Measurements from ENCODE around the gene PIP4K2B.

The PIP4K2B gene

GRCh38 chr17:38779965-38780752, 19.2 kb downstream of the PIP4K2B start:
- no peak for DNase-seq (ENCODE audit: low read depth)

GRCh38 chr17:38777641-38778250, 21.6 kb downstream of the PIP4K2B start:
- no peak for DNase-seq (ENCODE audit: low read depth)

GRCh38 chr17:38773258-38773657, 26.1 kb downstream of the PIP4K2B start:
- no peak for DNase-seq (ENCODE audit: low read depth)

- no peak for DNase-seq (ENCODE audit: low read depth)
Observed at GRCh38 chr17:38768417-38768816, 30.9 kb downstream of the PIP4K2B start.

GRCh38 chr17:38766341-38766740, 33.0 kb downstream of the PIP4K2B start:
- no peak for DNase-seq (ENCODE audit: low read depth)

GRCh38 chr17:38762231-38762630, 37.1 kb downstream of the PIP4K2B start:
- DNase-seq (ENCODE audit: low read depth), result no peak

GRCh38 chr17:38761612-38762011, 37.7 kb downstream of the PIP4K2B start:
- DNase-seq (ENCODE audit: low read depth), result no peak

GRCh38 chr17:38753071-38753506, 46.3 kb downstream of the PIP4K2B start:
- DNase-seq (ENCODE audit: low read depth), result no peak

GRCh38 chr17:38752308-38753070, 46.9 kb downstream of the PIP4K2B start, which contains the start of gene PSMB3:
Gene PSMB3 (plus strand): TSS chr17:38752741. CDS start chr17:38752827, 86 bp downstream.
- DNase-seq (ENCODE audit: low read depth), result peak; percentile 91

- peak; percentile 60 for DNase-seq (ENCODE audit: low read depth)
Observed at GRCh38 chr17:38751808-38752307, 47.5 kb downstream of the PIP4K2B start.

GRCh38 chr17:38751144-38751807, 48.1 kb downstream of the PIP4K2B start:
- DNase-seq (ENCODE audit: low read depth), result no peak

- no peak for DNase-seq (ENCODE audit: low read depth)
Observed at GRCh38 chr17:38750312-38751121, 48.8 kb downstream of the PIP4K2B start.

- DNase-seq (ENCODE audit: low read depth), result no peak
Observed at GRCh38 chr17:38750044-38750311, 49.4 kb downstream of the PIP4K2B start.

GRCh38 chr17:38749223-38750043, 49.9 kb downstream of the PIP4K2B start:
- no peak for DNase-seq (ENCODE audit: low read depth)

GRCh38 chr17:38748892-38749222, 50.5 kb downstream of the PIP4K2B start:
- DNase-seq (ENCODE audit: low read depth), result no peak

GRCh38 chr17:38748149-38748891, 51.0 kb downstream of the PIP4K2B start, which contains the start of gene PCGF2:
Gene PCGF2 (minus strand): TSS chr17:38748336. CDS start chr17:38740402, 7,934 bp downstream.
- DNase-seq (ENCODE audit: low read depth), result no peak

- no peak for DNase-seq (ENCODE audit: low read depth)
Observed at GRCh38 chr17:38747463-38748148, 51.8 kb downstream of the PIP4K2B start.

GRCh38 chr17:38746849-38747462, 52.4 kb downstream of the PIP4K2B start:
- no peak for DNase-seq (ENCODE audit: low read depth)

Measured in stimulated activated CD8-positive, alpha-beta memory T cell treated with anti-CD3 and anti-CD28 coated beads, Interleukin-12 subunit alpha, Interleukin-12 subunit beta, amount 100 ng/mL, for 4 hours (primary cell).